ENCODE measurements around the gene NDUFS5.
"Not testable (repeated sequence)": the region's sequence is repeated elsewhere in the genome, so short reads cannot be mapped to it uniquely, and the experiment has no call there.

The NDUFS5 gene

GRCh38 chr1:39026051-39026865, at the start of gene NDUFS5:
TSS of gene NDUFS5 (plus strand) at chr1:39026350. CDS start at chr1:39028725, 2,375 bp downstream.
- DNase-seq, result peak; percentile 88 to 95
- intact Hi-C loops (cut with DNase I; ENCODE audit: low total_unique reads), result no loop called here
- no peaks in the 10 kb centered on the region for H3K27me3 ChIP-seq
- no peaks in the 10 kb centered on the region for H3K9me3 ChIP-seq
- H3K27ac ChIP-seq, result peak within 1 kb of the TSS; percentile 92 to 96
- no peak for TF ChIP-seq CTCF (IDR thresholded peaks at IDR 0.05)
- peak within 1 kb of the TSS; percentile 64 to 75 for H3K4me3 ChIP-seq
- H3K36me3 ChIP-seq, result peaks cover 19 to 29% (median 27%) of the 10 kb centered on the region in 3 donors
- peaks cover 0 to 14% (median 8%) of the 10 kb centered on the region in 4 donors for H3K4me1 ChIP-seq

GRCh38 chr1:38977399-38978244, 48.5 kb upstream of the NDUFS5 start:
- H3K4me1 ChIP-seq; H3K4me3 ChIP-seq; H3K27ac ChIP-seq; H3K27me3 ChIP-seq; H3K36me3 ChIP-seq; intact Hi-C loops (cut with DNase I; ENCODE audit: low total_unique reads); DNase-seq: not testable (repeated sequence)
- H3K9me3 ChIP-seq, result peaks cover 0 to 11% (median 9%) of the 10 kb centered on the region in 3 donors

GRCh38 chr1:38978245-38978542, 48.0 kb upstream of the NDUFS5 start:
- H3K36me3 ChIP-seq; intact Hi-C loops (cut with DNase I; ENCODE audit: low total_unique reads): not testable (repeated sequence)

GRCh38 chr1:38979380-38979779, 46.8 kb upstream of the NDUFS5 start:
- H3K36me3 ChIP-seq; DNase-seq; H3K27me3 ChIP-seq; H3K4me1 ChIP-seq; H3K4me3 ChIP-seq; intact Hi-C loops (cut with DNase I; ENCODE audit: low total_unique reads); H3K27ac ChIP-seq: not testable (repeated sequence)
- peaks cover 0 to 11% (median 9%) of the 10 kb centered on the region in 3 donors for H3K9me3 ChIP-seq

More at GRCh38 chr1:38978245-38978542, 48.0 kb upstream of the NDUFS5 start:
- DNase-seq, H3K4me3 ChIP-seq, H3K27ac ChIP-seq, H3K27me3 ChIP-seq, H3K4me1 ChIP-seq: not testable (repeated sequence)
- peaks cover 0 to 11% (median 9%) of the 10 kb centered on the region in 3 donors for H3K9me3 ChIP-seq

- intact Hi-C loops (cut with DNase I; ENCODE audit: low total_unique reads), result loop anchor here (5.0 kb wide), 1 partner anchor 128 kb away; no protein-coding TSS in a partner anchor
- TF ChIP-seq CTCF (IDR thresholded peaks at IDR 0.05), result no peak
- H3K27ac ChIP-seq, result peak overlapping the region in 1 of 2 donors; percentile 93
- H3K9me3 ChIP-seq, result no peaks in the 10 kb centered on the region
- peaks cover 0 to 27% (median 20%) of the 10 kb centered on the region in 4 donors for H3K4me1 ChIP-seq
- no peaks in the 10 kb centered on the region for H3K27me3 ChIP-seq
- no peak overlapping the region for H3K4me3 ChIP-seq
- no peak for DNase-seq
- H3K36me3 ChIP-seq, result no peaks in the 10 kb centered on the region
These were observed 36.2 kb upstream of the NDUFS5 start for GRCh38 chr1:38989979-38990378.

- TF ChIP-seq CTCF (IDR thresholded peaks at IDR 0.05), result no peak
- Histone ChIP-seq H3K36me3 (no peaks in the 10 kb centered on the region), H3K27me3 (no peaks in the 10 kb centered on the region), H3K27ac (peak overlapping the region; percentile 87 to 93), H3K9me3 (no peaks in the 10 kb centered on the region), H3K4me3 (peak overlapping the region; percentile 99 to 100), H3K4me1 (peaks cover 0 to 28% (median 20%) of the 10 kb centered on the region in 4 donors)
- no peak for DNase-seq
- intact Hi-C loops (cut with DNase I; ENCODE audit: low total_unique reads), result loop anchor here (5.0 kb wide), 1 partner anchor 128 kb away; no protein-coding TSS in a partner anchor
These were observed 35.8 kb upstream of the NDUFS5 start for GRCh38 chr1:38990386-38990737.
